ENCODE data around the gene CBX8.
A peak's percentile ranks its signal among the peaks of the same experiment; 100 is the strongest.

The CBX8 gene

GRCh38 chr17:79795795-79796443, 958 bp downstream of the CBX8 start:
- Histone ChIP-seq H2AFZ (ENCODE audit: low read depth, low read length) (no peak overlapping the region), H3K9me3 (ENCODE audit: insufficient read depth, low read length) (no peaks in the 10 kb centered on the region), H3K27me3 (ENCODE audit: low read depth, low read length) (peaks cover 8% of the 10 kb centered on the region; the same call in 1 of the 2 replicates), H3K9ac (ENCODE audit: low read length) (peak overlapping the region; percentile 74), H3K79me2 (ENCODE audit: low read length) (peaks cover 21% of the 10 kb centered on the region), H3K36me3 (replicated peaks; ENCODE audit: low read depth, low read length) (peaks cover 23% of the 10 kb centered on the region), H4K20me1 (ENCODE audit: insufficient read depth, low read length) (peaks cover 6% of the 10 kb centered on the region; the same call in 1 of the 2 replicates), H3K4me3 (ENCODE audit: low read length) (peak overlapping the region; percentile 83), H3K4me2 (ENCODE audit: low read length) (peak overlapping the region; percentile 95), H3K27ac (ENCODE audit: low read length) (peak overlapping the region; percentile 66), H3K4me1 (ENCODE audit: low read length) (peaks cover 21% of the 10 kb centered on the region; the same call in 1 of the 2 replicates)
- TF ChIP-seq EZH2phosphoT487 (IDR thresholded peaks at IDR 0.05; ENCODE audit: low read depth) (no peak), CTCF (IDR thresholded peaks at IDR 0.05; ENCODE audit: low read depth, low read length) (no peak)

- Histone ChIP-seq H2AFZ (ENCODE audit: low read depth, low read length) (no peak overlapping the region), H3K4me3 (ENCODE audit: low read length) (no peak overlapping the region), H3K27me3 (ENCODE audit: low read depth, low read length) (peaks cover 6% of the 10 kb centered on the region; the same call in 1 of the 2 replicates), H3K9me3 (ENCODE audit: insufficient read depth, low read length) (no peaks in the 10 kb centered on the region), H3K9ac (ENCODE audit: low read length) (no peak overlapping the region), H4K20me1 (ENCODE audit: insufficient read depth, low read length) (peaks cover 6% of the 10 kb centered on the region; the same call in 1 of the 2 replicates), H3K4me2 (ENCODE audit: low read length) (no peak overlapping the region), H3K36me3 (replicated peaks; ENCODE audit: low read depth, low read length) (peaks cover 23% of the 10 kb centered on the region), H3K27ac (ENCODE audit: low read length) (no peak overlapping the region), H3K4me1 (ENCODE audit: low read length) (peaks cover 18% of the 10 kb centered on the region; the same call in 1 of the 2 replicates), H3K79me2 (ENCODE audit: low read length) (peaks cover 21% of the 10 kb centered on the region)
- no peak for TF ChIP-seq CTCF (IDR thresholded peaks at IDR 0.05; ENCODE audit: low read depth, low read length)
- TF ChIP-seq EZH2phosphoT487 (IDR thresholded peaks at IDR 0.05; ENCODE audit: low read depth) = no peak
Measured at GRCh38 chr17:79794659-79795511, 2.0 kb downstream of the CBX8 start.

- Histone ChIP-seq H3K4me2 (ENCODE audit: low read length) (no peak overlapping the region), H3K27me3 (ENCODE audit: low read depth, low read length) (no peaks in the 10 kb centered on the region), H3K4me3 (ENCODE audit: low read length) (no peak overlapping the region), H3K79me2 (ENCODE audit: low read length) (peaks cover 21% of the 10 kb centered on the region), H3K9me3 (ENCODE audit: insufficient read depth, low read length) (no peaks in the 10 kb centered on the region), H3K27ac (ENCODE audit: low read length) (no peak overlapping the region), H4K20me1 (ENCODE audit: insufficient read depth, low read length) (peaks cover 6% of the 10 kb centered on the region; the same call in 1 of the 2 replicates), H3K4me1 (ENCODE audit: low read length) (peaks cover 11% of the 10 kb centered on the region; the same call in 1 of the 2 replicates), H2AFZ (ENCODE audit: low read depth, low read length) (no peak overlapping the region), H3K9ac (ENCODE audit: low read length) (no peak overlapping the region), H3K36me3 (replicated peaks; ENCODE audit: low read depth, low read length) (peaks cover 23% of the 10 kb centered on the region)
- TF ChIP-seq EZH2phosphoT487 (IDR thresholded peaks at IDR 0.05; ENCODE audit: low read depth) (no peak), CTCF (IDR thresholded peaks at IDR 0.05; ENCODE audit: low read depth, low read length) (no peak)
Measured at GRCh38 chr17:79793924-79794304, 3.0 kb downstream of the CBX8 start.

Data from OCI-LY3 (cell line).